K562 (cell line): ENCODE results near the gene HPS1.

ENCODE experiments used
- ARID2 ChIP-seq: fragments of 450-650 bp; IDR thresholded peaks from 2 replicates; pipeline ENCODE4 v1.6.1; 2017; ENCODE audit warnings: antibody characterized with exemption, mild to moderate bottlenecking
- HIVEP1 ChIP-seq: fragments of 250-450 bp; sonication (Bioruptor Pico); IDR thresholded peaks from 2 replicates; pipeline ENCODE4 v1.4.0; 2020; ENCODE audit warnings: mild to moderate bottlenecking
- TF ChIP-seq, protein P1 (sequence below), 2 experiments: fragments of 450-650 bp in 1 of 2; sonication (generic) in 1 of 2; formaldehyde crosslinking in 1 of 2; IDR thresholded peaks in 1 of 2; conservative IDR thresholded peaks in 1 of 2; 2 replicates each; pipeline versions ENCODE4 v1.6.1 to v1.8.1; 2016 to 2023; ENCODE audit warnings: mild to moderate bottlenecking in 2 of 2, moderate library complexity in 2 of 2, inconsistent platforms in 1 of 2, missing genetic modification reagents in 1 of 2
- TF ChIP-seq, protein P2 (sequence below), 3 experiments: IDR thresholded peaks in 2 of 3; conservative IDR thresholded peaks in 1 of 3; 2 replicates each; pipeline ENCODE4 v1.5.1; 2011 to 2012; ENCODE audit warnings: low read length in 3 of 3, mild to moderate bottlenecking in 3 of 3, control low read depth in 2 of 3, improper control_type of control experiment in 1 of 3, inconsistent platforms in 1 of 3, low read depth in 1 of 3, mixed read lengths in 1 of 3, moderate library complexity in 1 of 3; ENCODE audit not compliant: insufficient read depth in 2 of 3
- TF ChIP-seq, protein P3 (sequence below), 2 experiments: fragments of 450-650 bp in 1 of 2; IDR thresholded peaks; 2 replicates each; pipeline ENCODE4 v1.6.1; 2011 to 2017; ENCODE audit warnings: low read depth in 2 of 2, antibody characterized with exemption in 1 of 2, borderline replicate concordance in 1 of 2, low read length in 1 of 2, mild to moderate bottlenecking in 1 of 2, mixed read lengths in 1 of 2; ENCODE audit not compliant: control insufficient read depth in 1 of 2
- TF ChIP-seq, protein P4 (sequence below), 2 experiments: fragments of 450-650 bp; formaldehyde crosslinking in 1 of 2; IDR thresholded peaks; 2 replicates each; pipeline versions ENCODE4 v1.4.0 to v1.6.1; 2014 to 2020; ENCODE audit warnings: mild to moderate bottlenecking in 2 of 2, borderline replicate concordance in 1 of 2, low read depth in 1 of 2

- TF ChIP-seq, protein P1, sequence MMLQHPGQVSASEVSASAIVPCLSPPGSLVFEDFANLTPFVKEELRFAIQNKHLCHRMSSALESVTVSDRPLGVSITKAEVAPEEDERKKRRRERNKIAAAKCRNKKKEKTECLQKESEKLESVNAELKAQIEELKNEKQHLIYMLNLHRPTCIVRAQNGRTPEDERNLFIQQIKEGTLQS (IDR thresholded peaks at IDR 0.05) = no peak
- TF ChIP-seq, protein P1 (CRISPR knock-in tag; conservative IDR thresholded peaks at IDR 0.05) = no peak
- TF ChIP-seq ARID2 (no peak), HIVEP1 (CRISPR knock-in tag) (no peak)
- TF ChIP-seq, protein P2, sequence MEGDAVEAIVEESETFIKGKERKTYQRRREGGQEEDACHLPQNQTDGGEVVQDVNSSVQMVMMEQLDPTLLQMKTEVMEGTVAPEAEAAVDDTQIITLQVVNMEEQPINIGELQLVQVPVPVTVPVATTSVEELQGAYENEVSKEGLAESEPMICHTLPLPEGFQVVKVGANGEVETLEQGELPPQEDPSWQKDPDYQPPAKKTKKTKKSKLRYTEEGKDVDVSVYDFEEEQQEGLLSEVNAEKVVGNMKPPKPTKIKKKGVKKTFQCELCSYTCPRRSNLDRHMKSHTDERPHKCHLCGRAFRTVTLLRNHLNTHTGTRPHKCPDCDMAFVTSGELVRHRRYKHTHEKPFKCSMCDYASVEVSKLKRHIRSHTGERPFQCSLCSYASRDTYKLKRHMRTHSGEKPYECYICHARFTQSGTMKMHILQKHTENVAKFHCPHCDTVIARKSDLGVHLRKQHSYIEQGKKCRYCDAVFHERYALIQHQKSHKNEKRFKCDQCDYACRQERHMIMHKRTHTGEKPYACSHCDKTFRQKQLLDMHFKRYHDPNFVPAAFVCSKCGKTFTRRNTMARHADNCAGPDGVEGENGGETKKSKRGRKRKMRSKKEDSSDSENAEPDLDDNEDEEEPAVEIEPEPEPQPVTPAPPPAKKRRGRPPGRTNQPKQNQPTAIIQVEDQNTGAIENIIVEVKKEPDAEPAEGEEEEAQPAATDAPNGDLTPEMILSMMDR (IDR thresholded peaks at IDR 0.05 in 2 of 3, conservative IDR thresholded peaks at IDR 0.05 in 1 of 3; ENCODE audit: insufficient read depth in 2 of 3, low read depth in 1 of 3, low read length in 3 of 3) = no peak
- TF ChIP-seq, protein P3, sequence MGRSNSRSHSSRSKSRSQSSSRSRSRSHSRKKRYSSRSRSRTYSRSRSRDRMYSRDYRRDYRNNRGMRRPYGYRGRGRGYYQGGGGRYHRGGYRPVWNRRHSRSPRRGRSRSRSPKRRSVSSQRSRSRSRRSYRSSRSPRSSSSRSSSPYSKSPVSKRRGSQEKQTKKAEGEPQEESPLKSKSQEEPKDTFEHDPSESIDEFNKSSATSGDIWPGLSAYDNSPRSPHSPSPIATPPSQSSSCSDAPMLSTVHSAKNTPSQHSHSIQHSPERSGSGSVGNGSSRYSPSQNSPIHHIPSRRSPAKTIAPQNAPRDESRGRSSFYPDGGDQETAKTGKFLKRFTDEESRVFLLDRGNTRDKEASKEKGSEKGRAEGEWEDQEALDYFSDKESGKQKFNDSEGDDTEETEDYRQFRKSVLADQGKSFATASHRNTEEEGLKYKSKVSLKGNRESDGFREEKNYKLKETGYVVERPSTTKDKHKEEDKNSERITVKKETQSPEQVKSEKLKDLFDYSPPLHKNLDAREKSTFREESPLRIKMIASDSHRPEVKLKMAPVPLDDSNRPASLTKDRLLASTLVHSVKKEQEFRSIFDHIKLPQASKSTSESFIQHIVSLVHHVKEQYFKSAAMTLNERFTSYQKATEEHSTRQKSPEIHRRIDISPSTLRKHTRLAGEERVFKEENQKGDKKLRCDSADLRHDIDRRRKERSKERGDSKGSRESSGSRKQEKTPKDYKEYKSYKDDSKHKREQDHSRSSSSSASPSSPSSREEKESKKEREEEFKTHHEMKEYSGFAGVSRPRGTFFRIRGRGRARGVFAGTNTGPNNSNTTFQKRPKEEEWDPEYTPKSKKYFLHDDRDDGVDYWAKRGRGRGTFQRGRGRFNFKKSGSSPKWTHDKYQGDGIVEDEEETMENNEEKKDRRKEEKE (IDR thresholded peaks at IDR 0.05; ENCODE audit: borderline replicate concordance in 1 of 2, control insufficient read depth in 1 of 2, low read depth in 2 of 2, low read length in 1 of 2) = no peak
- TF ChIP-seq, protein P4, sequence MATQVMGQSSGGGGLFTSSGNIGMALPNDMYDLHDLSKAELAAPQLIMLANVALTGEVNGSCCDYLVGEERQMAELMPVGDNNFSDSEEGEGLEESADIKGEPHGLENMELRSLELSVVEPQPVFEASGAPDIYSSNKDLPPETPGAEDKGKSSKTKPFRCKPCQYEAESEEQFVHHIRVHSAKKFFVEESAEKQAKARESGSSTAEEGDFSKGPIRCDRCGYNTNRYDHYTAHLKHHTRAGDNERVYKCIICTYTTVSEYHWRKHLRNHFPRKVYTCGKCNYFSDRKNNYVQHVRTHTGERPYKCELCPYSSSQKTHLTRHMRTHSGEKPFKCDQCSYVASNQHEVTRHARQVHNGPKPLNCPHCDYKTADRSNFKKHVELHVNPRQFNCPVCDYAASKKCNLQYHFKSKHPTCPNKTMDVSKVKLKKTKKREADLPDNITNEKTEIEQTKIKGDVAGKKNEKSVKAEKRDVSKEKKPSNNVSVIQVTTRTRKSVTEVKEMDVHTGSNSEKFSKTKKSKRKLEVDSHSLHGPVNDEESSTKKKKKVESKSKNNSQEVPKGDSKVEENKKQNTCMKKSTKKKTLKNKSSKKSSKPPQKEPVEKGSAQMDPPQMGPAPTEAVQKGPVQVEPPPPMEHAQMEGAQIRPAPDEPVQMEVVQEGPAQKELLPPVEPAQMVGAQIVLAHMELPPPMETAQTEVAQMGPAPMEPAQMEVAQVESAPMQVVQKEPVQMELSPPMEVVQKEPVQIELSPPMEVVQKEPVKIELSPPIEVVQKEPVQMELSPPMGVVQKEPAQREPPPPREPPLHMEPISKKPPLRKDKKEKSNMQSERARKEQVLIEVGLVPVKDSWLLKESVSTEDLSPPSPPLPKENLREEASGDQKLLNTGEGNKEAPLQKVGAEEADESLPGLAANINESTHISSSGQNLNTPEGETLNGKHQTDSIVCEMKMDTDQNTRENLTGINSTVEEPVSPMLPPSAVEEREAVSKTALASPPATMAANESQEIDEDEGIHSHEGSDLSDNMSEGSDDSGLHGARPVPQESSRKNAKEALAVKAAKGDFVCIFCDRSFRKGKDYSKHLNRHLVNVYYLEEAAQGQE (IDR thresholded peaks at IDR 0.05; ENCODE audit: borderline replicate concordance) = no peak
- TF ChIP-seq, protein P4 (CRISPR knock-in tag; IDR thresholded peaks at IDR 0.05; ENCODE audit: low read depth) = no peak
Measured at GRCh38 chr10:98453729-98454128, 7.0 kb upstream of the HPS1 start.
